Activated CD8-positive, alpha-beta memory T cell treated with anti-CD3 and anti-CD28 coated beads, Interleukin-2, amount 50 U/mL, for 48 hours (primary cell): ENCODE measurements around the gene ETV6.

Experiments
- DNase-seq: peaks from one replicate; pipeline ENCODE4 v3.0.0-alpha.2; 2020

ETV6 gene

DNA sequence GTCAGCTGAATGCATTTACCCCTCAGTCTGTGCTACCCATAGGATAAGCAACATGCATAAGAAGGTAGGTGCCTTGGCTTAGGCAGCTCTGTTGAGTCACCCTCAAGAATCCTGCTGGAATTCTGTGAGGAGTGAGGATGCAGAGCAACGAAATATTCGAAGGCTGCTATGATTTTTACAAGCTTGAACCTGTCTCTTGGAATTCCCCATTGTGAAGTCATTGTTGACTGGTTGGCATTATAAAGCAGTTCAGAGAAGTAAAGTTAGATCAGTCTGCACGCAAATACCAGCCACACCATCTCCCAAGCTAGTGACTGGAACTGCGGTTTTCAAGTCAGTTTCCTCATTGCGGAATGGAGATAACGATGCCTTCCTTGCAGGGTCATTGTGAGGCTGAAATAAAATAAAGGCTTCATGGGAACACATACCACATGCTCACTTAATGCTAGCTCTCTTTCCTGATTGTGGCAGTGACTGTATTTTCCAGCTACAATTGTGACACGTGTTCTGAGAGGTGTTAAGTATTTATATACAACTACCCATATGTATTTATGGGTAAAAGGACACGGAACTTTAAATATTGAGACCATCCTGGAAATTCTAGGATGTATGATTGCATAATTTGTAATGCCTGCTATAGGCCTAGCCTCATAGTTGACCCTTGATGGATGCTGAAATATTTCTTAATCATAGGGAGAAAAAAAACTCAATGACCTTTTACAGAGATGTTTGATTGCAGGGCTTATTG lies 96.7 kb downstream of the ETV6 start:
- no peak for DNase-seq

GRCh38 chr12:11746940-11747716 lies 97.7 kb downstream of the ETV6 start:
- no peak for DNase-seq

DNA sequence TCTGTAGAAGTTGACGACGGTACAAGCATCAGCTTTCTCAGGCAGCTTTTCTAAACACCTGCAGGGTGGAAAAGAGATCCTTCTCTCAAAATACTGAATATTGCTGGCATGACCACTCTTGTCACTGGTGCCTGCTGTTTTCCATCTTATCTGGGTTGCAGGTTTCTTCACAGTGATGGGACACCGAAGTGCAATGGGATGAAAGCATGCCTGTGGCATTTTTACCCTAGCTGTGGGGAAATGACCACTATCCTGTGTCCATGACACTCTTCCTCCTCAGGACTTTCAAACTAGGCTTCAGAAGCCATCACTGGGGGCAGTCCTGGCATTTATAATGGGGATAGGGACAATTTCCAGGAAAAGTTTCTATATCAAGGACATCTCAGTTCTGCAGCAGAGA lies 98.5 kb downstream of the ETV6 start:
- DNase-seq: no peak

- DNase-seq: no peak
Observed at GRCh38 chr12:11748903-11749302, 99.4 kb downstream of the ETV6 start.

DNA sequence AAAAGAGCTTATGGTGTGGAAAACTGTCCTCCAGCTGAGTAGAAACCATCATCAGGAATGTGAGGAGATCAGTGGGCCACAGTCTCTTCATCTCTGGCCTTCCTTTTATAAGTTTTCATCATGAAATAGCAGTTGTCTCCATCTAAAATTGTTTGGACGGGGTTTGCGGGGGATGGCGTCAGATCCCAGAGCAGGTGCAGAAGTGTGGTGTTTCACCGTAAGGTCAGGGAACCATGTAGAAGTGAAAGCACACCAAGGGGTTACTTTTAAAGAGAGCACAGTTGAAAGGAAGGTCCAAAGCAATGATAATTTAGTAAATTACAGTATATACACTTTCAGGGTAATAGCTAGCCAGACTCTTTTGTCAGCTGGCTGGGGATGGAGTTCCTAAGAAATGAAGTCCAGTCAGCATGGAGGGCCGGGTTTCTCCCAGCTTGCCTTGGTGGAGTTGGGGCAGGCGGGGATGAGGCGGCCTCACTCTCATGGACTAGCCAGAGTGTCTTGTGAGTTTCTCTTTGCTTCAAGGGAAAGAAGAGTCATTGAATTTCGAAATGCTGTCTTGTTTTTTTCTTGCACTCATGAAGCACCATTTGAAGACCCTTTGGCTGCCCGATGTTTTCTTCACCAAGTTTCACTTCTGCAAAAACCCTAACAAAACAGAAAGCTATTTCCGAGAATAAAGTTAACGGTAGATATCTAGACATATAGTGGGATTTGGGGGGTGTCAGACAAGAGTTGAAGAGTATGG lies 100.6 kb downstream of the ETV6 start:
- DNase-seq: no peak

GRCh38 chr12:11752403-11753149 lies 103.1 kb downstream of the ETV6 start:
- no peak for DNase-seq

- no peak for DNase-seq
Observed at GRCh38 chr12:11753150-11753499, 103.7 kb downstream of the ETV6 start.

DNA sequence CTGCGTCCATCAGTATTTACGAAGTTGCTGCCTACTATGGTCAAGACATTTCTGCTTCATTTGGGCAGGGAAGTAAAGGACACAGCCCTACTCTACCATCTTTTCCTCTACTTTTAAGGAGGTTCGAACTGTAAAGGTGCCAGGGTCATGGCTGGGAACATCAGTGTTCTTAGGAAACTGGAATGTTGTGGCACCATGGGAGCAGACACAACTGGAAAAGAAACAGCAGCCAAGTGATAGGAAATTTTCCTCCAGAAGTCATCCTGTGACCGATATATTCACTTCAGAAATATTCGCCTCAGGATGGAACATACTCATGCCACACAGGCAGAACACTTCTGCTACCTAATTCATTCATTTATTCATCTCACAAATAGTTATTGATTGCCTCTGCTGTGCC lies 104.4 kb downstream of the ETV6 start:
- no peak for DNase-seq

- DNase-seq: no peak
Observed at GRCh38 chr12:11754256-11754655, 104.8 kb downstream of the ETV6 start.

DNA sequence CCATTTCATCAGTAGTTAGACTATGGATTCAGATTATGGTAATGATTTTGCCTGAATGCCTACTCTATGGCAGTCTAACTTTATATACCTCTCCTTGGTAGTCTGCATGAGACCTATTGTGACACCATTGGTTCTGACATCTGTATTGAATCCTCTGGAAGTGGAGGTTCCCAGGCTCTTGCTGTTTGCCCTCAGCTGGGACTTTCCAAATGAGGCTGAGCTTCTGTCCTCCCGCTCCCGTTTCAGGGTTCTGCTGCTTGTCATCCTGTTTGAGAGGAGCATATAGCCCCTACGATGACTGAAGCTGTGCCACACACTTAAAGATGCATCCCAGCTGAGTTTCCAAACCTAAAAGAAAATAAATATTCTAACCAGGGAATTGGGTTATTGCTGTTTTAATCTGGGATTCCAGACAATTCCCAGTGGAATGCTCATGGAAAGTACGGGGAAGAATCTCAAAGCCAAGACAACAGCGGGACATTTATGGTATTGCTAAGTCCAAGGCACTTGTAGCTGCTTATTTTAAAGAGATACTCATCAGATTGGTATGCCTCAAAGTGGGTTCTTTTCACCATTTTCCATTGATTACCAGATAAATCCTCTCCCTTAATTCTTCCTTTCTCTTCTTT lies 105.9 kb downstream of the ETV6 start:
- DNase-seq: no peak

- no peak for DNase-seq
Observed at GRCh38 chr12:11756022-11756421, 106.5 kb downstream of the ETV6 start.

DNA sequence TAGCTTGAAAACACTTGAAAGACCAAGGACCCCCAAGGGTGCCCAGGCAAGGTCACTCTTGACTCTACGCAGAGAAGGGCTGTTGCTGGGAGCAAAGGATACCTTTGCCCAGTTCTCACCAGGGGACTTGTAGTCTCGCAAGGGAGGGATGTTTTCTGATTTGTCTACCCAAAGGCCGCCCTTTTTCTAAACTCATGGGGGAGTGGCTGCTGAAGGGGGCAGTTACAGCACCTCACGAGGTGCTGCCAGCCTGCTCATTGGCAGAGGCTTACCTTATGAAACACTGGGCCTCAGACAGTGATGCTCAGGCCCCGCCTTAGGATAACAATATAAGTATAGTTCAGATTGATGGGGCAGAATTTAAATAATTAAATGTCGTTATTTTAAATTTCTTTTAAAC lies 107.0 kb downstream of the ETV6 start:
- DNase-seq: no peak

GRCh38 chr12:11757095-11757494 lies 107.6 kb downstream of the ETV6 start:
- DNase-seq: no peak

- DNase-seq: no peak
Observed at GRCh38 chr12:11757531-11757930, 108.1 kb downstream of the ETV6 start.

GRCh38 chr12:11758087-11758486 lies 108.6 kb downstream of the ETV6 start:
- DNase-seq: no peak

- DNase-seq: no peak
Observed at GRCh38 chr12:11758510-11759493, 109.3 kb downstream of the ETV6 start.

DNA sequence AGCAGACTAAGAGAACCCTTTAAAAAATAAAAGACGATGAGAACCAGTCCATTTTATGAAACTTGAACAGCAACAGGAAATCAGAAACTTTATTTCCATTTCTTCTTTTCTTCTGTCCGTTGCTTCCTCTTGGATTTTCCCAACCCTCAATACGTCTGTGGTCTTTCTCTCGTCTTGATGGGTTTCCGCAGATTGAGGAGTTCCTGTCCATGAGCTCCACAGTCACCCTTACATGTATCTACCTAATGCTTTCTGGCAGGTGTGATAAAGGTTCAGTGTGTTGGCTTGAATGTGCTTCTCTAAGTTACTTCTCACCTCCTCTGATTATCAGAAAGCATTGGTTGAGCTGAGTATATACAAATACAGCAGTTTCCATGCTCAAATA lies 110.0 kb downstream of the ETV6 start:
- DNase-seq: no peak

- no peak for DNase-seq
Observed at GRCh38 chr12:11759899-11760298, 110.4 kb downstream of the ETV6 start.

- DNase-seq: no peak
Observed at GRCh38 chr12:11761869-11762567, 112.5 kb downstream of the ETV6 start.

DNA sequence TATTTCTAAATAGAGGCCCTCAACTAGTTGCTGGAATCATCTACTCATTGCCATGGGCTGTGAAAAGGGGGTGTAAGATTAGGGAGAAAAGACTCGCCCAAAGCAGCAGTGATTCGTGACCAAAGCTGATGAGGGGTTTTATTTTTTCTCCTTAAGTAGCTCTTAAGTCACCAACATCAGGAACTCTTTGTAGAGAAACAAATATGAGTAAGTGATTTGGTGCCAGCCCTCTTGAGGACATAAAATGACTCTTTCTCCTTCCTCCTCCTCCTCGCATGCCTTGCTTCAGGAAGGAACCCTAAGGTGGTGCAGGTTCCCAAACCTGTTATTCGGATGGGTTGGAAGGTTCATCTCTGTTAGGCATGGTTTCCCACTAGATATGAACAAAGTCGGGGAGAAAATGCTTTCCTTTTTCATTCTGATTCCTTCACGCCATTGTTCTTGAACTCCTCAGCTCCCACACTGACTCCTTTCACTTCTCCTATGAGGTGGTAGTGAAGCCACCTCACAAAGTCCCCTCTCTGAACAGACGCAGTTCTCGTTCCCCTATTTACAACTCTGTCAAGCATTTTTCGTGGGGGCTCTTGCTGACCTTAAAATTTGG lies 113.4 kb downstream of the ETV6 start:
- DNase-seq: no peak
